ENCODE data around the gene GNAZ.

GNAZ gene

GRCh38 chr22:23083315-23084021, 13.1 kb downstream of the GNAZ start:
- no peaks in the 10 kb centered on the region for H3K9me3 ChIP-seq (ENCODE audit: control insufficient read depth, low read length)
- no peak for DNase-seq (ENCODE audit: low read depth)
- no peaks in the 10 kb centered on the region for H3K4me1 ChIP-seq (ENCODE audit: control insufficient read depth, insufficient read depth, low read length)

GRCh38 chr22:23084453-23085350, 14.4 kb downstream of the GNAZ start:
- H3K36me3 ChIP-seq (ENCODE audit: control insufficient read depth, insufficient read depth, low read length, severe bottlenecking): no peaks in the 10 kb centered on the region
- no peak overlapping the region for H3K4me3 ChIP-seq (ENCODE audit: low read length)
- no peak overlapping the region for H3K9ac ChIP-seq (ENCODE audit: low read length)
- no peak for DNase-seq (ENCODE audit: low read depth)
- no peaks in the 10 kb centered on the region for H3K4me1 ChIP-seq (ENCODE audit: control insufficient read depth, insufficient read depth, low read length)
- no peaks in the 10 kb centered on the region for H3K9me3 ChIP-seq (ENCODE audit: control insufficient read depth, low read length)
- peaks cover 9% of the 10 kb centered on the region for H3K27me3 ChIP-seq (replicated peaks; ENCODE audit: control insufficient read depth, insufficient read depth, low read length)

More at GRCh38 chr22:23083315-23084021, 13.1 kb downstream of the GNAZ start:
- peaks cover 7% of the 10 kb centered on the region for H3K27me3 ChIP-seq (replicated peaks; ENCODE audit: control insufficient read depth, insufficient read depth, low read length)
- no peak overlapping the region for H3K4me3 ChIP-seq (ENCODE audit: low read length)
- no peaks in the 10 kb centered on the region for H3K36me3 ChIP-seq (ENCODE audit: control insufficient read depth, insufficient read depth, low read length, severe bottlenecking)
- H3K9ac ChIP-seq (ENCODE audit: low read length): no peak overlapping the region

- Histone ChIP-seq H3K4me3 (ENCODE audit: low read length) (no peak overlapping the region), H3K9ac (ENCODE audit: low read length) (no peak overlapping the region), H3K36me3 (ENCODE audit: control insufficient read depth, insufficient read depth, low read length, severe bottlenecking) (no peaks in the 10 kb centered on the region), H3K27me3 (replicated peaks; ENCODE audit: control insufficient read depth, insufficient read depth, low read length) (peaks cover 9% of the 10 kb centered on the region), H3K9me3 (ENCODE audit: control insufficient read depth, low read length) (no peaks in the 10 kb centered on the region), H3K4me1 (ENCODE audit: control insufficient read depth, insufficient read depth, low read length) (no peaks in the 10 kb centered on the region)
- no peak for DNase-seq (ENCODE audit: low read depth)
Measured at GRCh38 chr22:23085351-23085671, 15.0 kb downstream of the GNAZ start.

GRCh38 chr22:23085785-23086184, 15.5 kb downstream of the GNAZ start:
- H3K4me3 ChIP-seq (ENCODE audit: low read length): no peak overlapping the region
- DNase-seq (ENCODE audit: low read depth): no peak
- peaks cover 12% of the 10 kb centered on the region for H3K27me3 ChIP-seq (replicated peaks; ENCODE audit: control insufficient read depth, insufficient read depth, low read length)

GRCh38 chr22:23086263-23086662, 15.9 kb downstream of the GNAZ start:
- Histone ChIP-seq H3K36me3 (ENCODE audit: control insufficient read depth, insufficient read depth, low read length, severe bottlenecking) (no peaks in the 10 kb centered on the region), H3K4me1 (ENCODE audit: control insufficient read depth, insufficient read depth, low read length) (no peaks in the 10 kb centered on the region), H3K9ac (ENCODE audit: low read length) (no peak overlapping the region), H3K27me3 (replicated peaks; ENCODE audit: control insufficient read depth, insufficient read depth, low read length) (peaks cover 17% of the 10 kb centered on the region), H3K9me3 (ENCODE audit: control insufficient read depth, low read length) (no peaks in the 10 kb centered on the region), H3K4me3 (ENCODE audit: low read length) (no peak overlapping the region)
- no peak for DNase-seq (ENCODE audit: low read depth)

More at GRCh38 chr22:23085785-23086184, 15.5 kb downstream of the GNAZ start:
- Histone ChIP-seq H3K9me3 (ENCODE audit: control insufficient read depth, low read length) (no peaks in the 10 kb centered on the region), H3K36me3 (ENCODE audit: control insufficient read depth, insufficient read depth, low read length, severe bottlenecking) (no peaks in the 10 kb centered on the region), H3K4me1 (ENCODE audit: control insufficient read depth, insufficient read depth, low read length) (no peaks in the 10 kb centered on the region), H3K9ac (ENCODE audit: low read length) (no peak overlapping the region)

- peaks cover 18% of the 10 kb centered on the region for H3K27me3 ChIP-seq (replicated peaks; ENCODE audit: control insufficient read depth, insufficient read depth, low read length)
Measured at GRCh38 chr22:23086787-23087186, 16.5 kb downstream of the GNAZ start.

GRCh38 chr22:23088199-23088604, 17.9 kb downstream of the GNAZ start:
- H3K9me3 ChIP-seq (ENCODE audit: control insufficient read depth, low read length): no peaks in the 10 kb centered on the region
- H3K4me3 ChIP-seq (ENCODE audit: low read length): no peak overlapping the region
- no peak for DNase-seq (ENCODE audit: low read depth)
- no peaks in the 10 kb centered on the region for H3K4me1 ChIP-seq (ENCODE audit: control insufficient read depth, insufficient read depth, low read length)
- H3K9ac ChIP-seq (ENCODE audit: low read length): no peak overlapping the region
- no peaks in the 10 kb centered on the region for H3K36me3 ChIP-seq (ENCODE audit: control insufficient read depth, insufficient read depth, low read length, severe bottlenecking)
- peaks cover 18% of the 10 kb centered on the region for H3K27me3 ChIP-seq (replicated peaks; ENCODE audit: control insufficient read depth, insufficient read depth, low read length)

More at GRCh38 chr22:23086787-23087186, 16.5 kb downstream of the GNAZ start:
- Histone ChIP-seq H3K9me3 (ENCODE audit: control insufficient read depth, low read length) (no peaks in the 10 kb centered on the region), H3K36me3 (ENCODE audit: control insufficient read depth, insufficient read depth, low read length, severe bottlenecking) (no peaks in the 10 kb centered on the region), H3K4me3 (ENCODE audit: low read length) (no peak overlapping the region), H3K9ac (ENCODE audit: low read length) (no peak overlapping the region), H3K4me1 (ENCODE audit: control insufficient read depth, insufficient read depth, low read length) (no peaks in the 10 kb centered on the region)
- DNase-seq (ENCODE audit: low read depth): no peak

GRCh38 chr22:23089010-23089409, 18.7 kb downstream of the GNAZ start:
- Histone ChIP-seq H3K4me3 (ENCODE audit: low read length) (no peak overlapping the region), H3K4me1 (ENCODE audit: control insufficient read depth, insufficient read depth, low read length) (no peaks in the 10 kb centered on the region), H3K36me3 (ENCODE audit: control insufficient read depth, insufficient read depth, low read length, severe bottlenecking) (no peaks in the 10 kb centered on the region), H3K9me3 (ENCODE audit: control insufficient read depth, low read length) (no peaks in the 10 kb centered on the region), H3K27me3 (replicated peaks; ENCODE audit: control insufficient read depth, insufficient read depth, low read length) (peaks cover 14% of the 10 kb centered on the region), H3K9ac (ENCODE audit: low read length) (no peak overlapping the region)
- DNase-seq (ENCODE audit: low read depth): no peak

- no peaks in the 10 kb centered on the region for H3K36me3 ChIP-seq (ENCODE audit: control insufficient read depth, insufficient read depth, low read length, severe bottlenecking)
- H3K9ac ChIP-seq (ENCODE audit: low read length): no peak overlapping the region
- no peak overlapping the region for H3K4me3 ChIP-seq (ENCODE audit: low read length)
- H3K27me3 ChIP-seq (replicated peaks; ENCODE audit: control insufficient read depth, insufficient read depth, low read length): peaks cover 15% of the 10 kb centered on the region
- no peaks in the 10 kb centered on the region for H3K4me1 ChIP-seq (ENCODE audit: control insufficient read depth, insufficient read depth, low read length)
- H3K9me3 ChIP-seq (ENCODE audit: control insufficient read depth, low read length): no peaks in the 10 kb centered on the region
- DNase-seq (ENCODE audit: low read depth): no peak
Measured at GRCh38 chr22:23089633-23090456, 19.5 kb downstream of the GNAZ start.

- Histone ChIP-seq H3K9me3 (ENCODE audit: control insufficient read depth, low read length) (no peaks in the 10 kb centered on the region), H3K4me3 (ENCODE audit: low read length) (no peak overlapping the region), H3K9ac (ENCODE audit: low read length) (no peak overlapping the region), H3K4me1 (ENCODE audit: control insufficient read depth, insufficient read depth, low read length) (no peaks in the 10 kb centered on the region), H3K27me3 (replicated peaks; ENCODE audit: control insufficient read depth, insufficient read depth, low read length) (peaks cover 15% of the 10 kb centered on the region), H3K36me3 (ENCODE audit: control insufficient read depth, insufficient read depth, low read length, severe bottlenecking) (no peaks in the 10 kb centered on the region)
- no peak for DNase-seq (ENCODE audit: low read depth)
Measured at GRCh38 chr22:23090457-23090835, 20.1 kb downstream of the GNAZ start.

- no peak overlapping the region for H3K4me3 ChIP-seq (ENCODE audit: low read length)
- peaks cover 15% of the 10 kb centered on the region for H3K27me3 ChIP-seq (replicated peaks; ENCODE audit: control insufficient read depth, insufficient read depth, low read length)
- H3K4me1 ChIP-seq (ENCODE audit: control insufficient read depth, insufficient read depth, low read length): no peaks in the 10 kb centered on the region
- H3K9ac ChIP-seq (ENCODE audit: low read length): no peak overlapping the region
- DNase-seq (ENCODE audit: low read depth): no peak
- no peaks in the 10 kb centered on the region for H3K36me3 ChIP-seq (ENCODE audit: control insufficient read depth, insufficient read depth, low read length, severe bottlenecking)
- no peaks in the 10 kb centered on the region for H3K9me3 ChIP-seq (ENCODE audit: control insufficient read depth, low read length)
Measured at GRCh38 chr22:23091760-23092159, 21.4 kb downstream of the GNAZ start.

Data from adipocyte (in vitro differentiated cells).